ENCODE measurements around the gene KLHL22. TPM values are rescaled to one million over a fixed set of nuclear protein-coding genes. Genes with fewer than 3 reads are reported as not detected.
A peak's percentile ranks its signal among the peaks of the same experiment; 100 is the strongest.

The KLHL22 gene
- total RNA-seq, 4 donors from 2014 or later: 19.9 to 35.5 (median 27.3) TPM

DNA sequence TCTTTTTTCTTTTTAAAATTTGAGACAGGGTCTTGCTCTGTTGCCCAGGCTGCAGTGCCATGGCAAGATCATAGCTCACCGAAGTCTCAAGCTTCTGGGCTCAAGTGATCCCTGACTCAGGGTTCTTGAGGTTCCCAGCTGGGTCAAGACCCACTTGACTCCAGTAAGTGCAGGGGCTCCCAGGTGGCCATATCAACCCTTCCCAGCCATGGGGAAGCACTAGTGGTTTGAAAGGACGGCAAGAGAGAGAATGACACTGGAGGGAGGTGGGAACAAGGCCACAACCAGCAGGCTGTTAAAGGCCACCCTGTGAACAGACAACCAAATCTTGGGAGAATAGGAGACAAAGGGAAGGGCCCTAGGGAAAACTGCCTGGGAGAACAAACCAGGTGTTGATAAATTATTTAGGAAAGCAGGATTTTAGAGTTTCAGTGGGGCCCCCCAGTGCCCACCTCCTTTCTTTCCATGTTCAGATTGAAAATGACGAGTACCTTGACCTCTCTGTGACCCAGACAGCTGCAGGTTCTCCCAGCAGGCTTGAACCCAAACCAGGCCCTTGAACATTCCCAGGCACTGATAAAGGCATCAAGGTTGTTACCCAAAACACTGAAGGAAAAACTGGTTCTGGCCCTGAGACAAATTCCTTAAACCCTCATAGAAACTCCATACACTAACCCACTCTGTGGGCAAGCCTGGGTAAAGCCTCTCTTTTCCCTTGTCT lies 28.8 kb downstream of the KLHL22 start:
- Histone ChIP-seq H3K36me3 (peaks cover 13 to 77% (median 43%) of the 10 kb centered on the region in 4 donors), H3K4me1 (peaks cover 9 to 17% (median 17%) of the 10 kb centered on the region in 4 donors), H3K27ac (replicated peaks in 1 of 4) (no peak overlapping the region), H3K4me3 (no peak overlapping the region), H3K27me3 (no peaks in the 10 kb centered on the region), H3K9me3 (no peaks in the 10 kb centered on the region)
- 84% methylated on average over 3 of the region's 3 CpGs for whole genome bisulfite sequencing
- TF ChIP-seq EP300 (IDR thresholded peaks at IDR 0.05) (no peak), POLR2AphosphoS5 (IDR thresholded peaks at IDR 0.05) (no peak), POLR2A (IDR thresholded peaks at IDR 0.05; ENCODE audit: low read depth) (no peak), CTCF (IDR thresholded peaks at IDR 0.05) (no peak)
- DNase-seq (ENCODE audit: extremely low spot score): no peak
- intact Hi-C loops (cut with DNase I): no loop called here

GRCh38 chr22:20465759-20466077 lies 29.9 kb downstream of the KLHL22 start:
- no peaks in the 10 kb centered on the region for H3K9me3 ChIP-seq
- TF ChIP-seq CTCF (IDR thresholded peaks at IDR 0.05): no peak
- no peak for TF ChIP-seq EP300 (IDR thresholded peaks at IDR 0.05)
- TF ChIP-seq POLR2A (IDR thresholded peaks at IDR 0.05; ENCODE audit: low read depth): no peak
- 87% methylated on average over 5 of the region's 5 CpGs for WGBS
- H3K27me3 ChIP-seq: no peaks in the 10 kb centered on the region
- H3K27ac ChIP-seq (replicated peaks in 1 of 4): no peak overlapping the region
- peaks cover 9 to 17% (median 17%) of the 10 kb centered on the region in 4 donors for H3K4me1 ChIP-seq
- peaks cover 9 to 66% (median 36%) of the 10 kb centered on the region in 4 donors for H3K36me3 ChIP-seq
- DNase-seq (ENCODE audit: extremely low spot score): no peak
- no peak overlapping the region for H3K4me3 ChIP-seq
- intact Hi-C loops (cut with DNase I): no loop called here

GRCh38 chr22:20464912-20465758 lies 30.5 kb downstream of the KLHL22 start:
- Histone ChIP-seq H3K27ac (replicated peaks in 1 of 4) (no peak overlapping the region), H3K36me3 (peaks cover 9 to 60% (median 32%) of the 10 kb centered on the region in 4 donors), H3K4me1 (peaks cover 9 to 17% (median 17%) of the 10 kb centered on the region in 4 donors), H3K4me3 (no peak overlapping the region), H3K27me3 (no peaks in the 10 kb centered on the region), H3K9me3 (no peaks in the 10 kb centered on the region)
- 93% methylated on average over 15 of the region's 32 CpGs for WGBS
- intact Hi-C loops (cut with DNase I): no loop called here
- DNase-seq (ENCODE audit: extremely low spot score): no peak
- TF ChIP-seq POLR2A (IDR thresholded peaks at IDR 0.05; ENCODE audit: low read depth): no peak
- TF ChIP-seq CTCF (IDR thresholded peaks at IDR 0.05): no peak
- no peak for TF ChIP-seq POLR2AphosphoS5 (IDR thresholded peaks at IDR 0.05)

- TF ChIP-seq POLR2AphosphoS5 (IDR thresholded peaks at IDR 0.05): no peak
- no peak for TF ChIP-seq POLR2A (IDR thresholded peaks at IDR 0.05; ENCODE audit: low read depth)
- no peak for TF ChIP-seq EP300 (IDR thresholded peaks at IDR 0.05)
- no peak for TF ChIP-seq CTCF (IDR thresholded peaks at IDR 0.05)
Observed at GRCh38 chr22:20464096-20464614, 31.4 kb downstream of the KLHL22 start.

More at GRCh38 chr22:20464096-20464614, 31.4 kb downstream of the KLHL22 start:
- Histone ChIP-seq H3K27ac (replicated peaks in 1 of 4) (peak overlapping the region in 1 of 4 donors; percentile 14), H3K27me3 (no peaks in the 10 kb centered on the region), H3K4me1 (peaks cover 9 to 17% (median 17%) of the 10 kb centered on the region in 4 donors), H3K4me3 (no peak overlapping the region), H3K9me3 (no peaks in the 10 kb centered on the region), H3K36me3 (peaks cover 9 to 52% (median 32%) of the 10 kb centered on the region in 4 donors)
- no peak for DNase-seq (ENCODE audit: extremely low spot score)
- intact Hi-C loops (cut with DNase I): no loop called here
- 85% methylated on average over 10 of the region's 11 CpGs for WGBS

Measured in esophagus muscularis mucosa (tissue), 4 donors.